CD4-positive, alpha-beta T cell treated with Interleukin-17A for 1 hour (primary cell): ENCODE data around the gene CLCN1.
"Not testable (repeated sequence)": the region's sequence is repeated elsewhere in the genome, so short reads cannot be mapped to it uniquely, and the experiment has no call there.

Source experiments
- DNase-seq: peaks from one replicate; pipeline ENCODE4 v3.0.0-alpha.2; 2020

CLCN1 gene

GRCh38 chr7:143387156-143387975 is 71.5 kb downstream of the CLCN1 start:
- no peak for DNase-seq

- no peak for DNase-seq
Measured at GRCh38 chr7:143388051-143388450, 72.1 kb downstream of the CLCN1 start.

- DNase-seq = no peak
Measured at GRCh38 chr7:143388491-143389101, 72.7 kb downstream of the CLCN1 start.

- DNase-seq = no peak
Measured at GRCh38 chr7:143389316-143390103, 73.6 kb downstream of the CLCN1 start.

GRCh38 chr7:143390104-143390772 is 74.3 kb downstream of the CLCN1 start:
- DNase-seq = no peak

- DNase-seq = no peak
Measured at GRCh38 chr7:143390773-143391317, 74.9 kb downstream of the CLCN1 start.

- DNase-seq = no peak
Measured at GRCh38 chr7:143391462-143392404, 75.8 kb downstream of the CLCN1 start.

GRCh38 chr7:143392427-143392826 is 76.5 kb downstream of the CLCN1 start:
- not testable (repeated sequence) for DNase-seq

GRCh38 chr7:143392875-143393266 is 77.0 kb downstream of the CLCN1 start:
- no peak for DNase-seq

- DNase-seq = no peak
Measured at GRCh38 chr7:143393267-143394041, 77.5 kb downstream of the CLCN1 start.

GRCh38 chr7:143394068-143394467 is 78.2 kb downstream of the CLCN1 start:
- no peak for DNase-seq

- no peak for DNase-seq
Measured at GRCh38 chr7:143394777-143395176, 78.9 kb downstream of the CLCN1 start.

GRCh38 chr7:143395187-143396149 is 79.6 kb downstream of the CLCN1 start:
- no peak for DNase-seq

GRCh38 chr7:143396182-143396581 is 80.3 kb downstream of the CLCN1 start:
- no peak for DNase-seq

GRCh38 chr7:143396625-143397556 is 81.0 kb downstream of the CLCN1 start:
- no peak for DNase-seq

- DNase-seq = no peak
Measured at GRCh38 chr7:143397710-143398530, 82.0 kb downstream of the CLCN1 start.

GRCh38 chr7:143398616-143399015 is 82.7 kb downstream of the CLCN1 start:
- no peak for DNase-seq
